OCI-LY7 (cell line): ENCODE data around the gene GPD1. TPM values are rescaled to one million over a fixed set of nuclear protein-coding genes. Genes with fewer than 3 reads are reported as not detected.
"Not testable (repeated sequence)": the region's sequence is repeated elsewhere in the genome, so short reads cannot be mapped to it uniquely, and the experiment has no call there.

Source experiments
- BruUV-seq: library from RNA; stranded (reverse); fragments of 400-500 nt; replicated peaks from 2 replicates; lab custom pipeline; 2021; lab: Mats Ljungman, UMichigan
- CTCF ChIA-PET: fragments of 300-600 bp; sonication (Branson Sonifier 250); formaldehyde crosslinking; loops from one replicate; lab custom pipeline; 2022; ENCODE audit warnings: antibody characterized with exemption; ENCODE audit not compliant: unreplicated experiment; lab: Charles Lee
- POLR2A ChIA-PET: fragments of 300-600 bp; sonication (Branson Sonifier 250); formaldehyde crosslinking; loops from one replicate; lab custom pipeline; 2022; ENCODE audit warnings: antibody characterized with exemption; lab: Charles Lee
- DNase-seq: peaks from one replicate; pipeline ENCODE4 v3.0.0-alpha.2; 2015; ENCODE audit warnings: low spot score
- H2AFZ ChIP-seq: fragments of 200-600 bp; sonication (generic), shearing (Covaris generic); 2 replicates; pipeline ENCODE4 v1.6.1; 2014; ENCODE audit warnings: mild to moderate bottlenecking, antibody characterized with exemption, low read length, moderate library complexity
- H3K27ac ChIP-seq: fragments of 200-600 bp; sonication (generic); 2 replicates; pipeline ENCODE4 v1.5.1; 2014; ENCODE audit warnings: mixed run types, low read depth, mild to moderate bottlenecking, moderate library complexity, low read length, inconsistent platforms; ENCODE audit not compliant: poor library complexity, severe bottlenecking
- H3K36me3 ChIP-seq: fragments of 200-600 bp; sonication (generic); 2 replicates; pipeline ENCODE4 v1.6.1; 2014; ENCODE audit warnings: mild to moderate bottlenecking, antibody characterized with exemption, low read length, moderate library complexity, mixed read lengths; ENCODE audit not compliant: insufficient read depth
- H3K4me1 ChIP-seq: fragments of 200-600 bp; sonication (generic); 2 replicates; pipeline ENCODE4 v1.5.1; 2014; ENCODE audit warnings: mild to moderate bottlenecking, low read length; ENCODE audit not compliant: insufficient read depth, poor library complexity, severe bottlenecking
- H3K4me2 ChIP-seq: fragments of 200-600 bp; sonication (generic); 2 replicates; pipeline ENCODE4 v1.6.1; 2014; ENCODE audit warnings: mild to moderate bottlenecking, low read length
- H3K4me3 ChIP-seq: fragments of 200-600 bp; sonication (generic); 2 replicates; pipeline ENCODE4 v1.5.1; 2014; ENCODE audit warnings: mild to moderate bottlenecking, low read depth, low read length; ENCODE audit not compliant: poor library complexity, severe bottlenecking
- H3K79me2 ChIP-seq: fragments of 200-600 bp; sonication (generic); 2 replicates; pipeline ENCODE4 v1.6.1; 2016; ENCODE audit warnings: low read depth, mild to moderate bottlenecking, low read length, moderate library complexity, mixed read lengths; ENCODE audit not compliant: insufficient read depth
- H3K9me2 ChIP-seq: fragments of 200-600 bp; sonication (generic); 2 replicates; pipeline ENCODE4 v1.6.1; 2016; ENCODE audit warnings: mild to moderate bottlenecking, low read length, mixed read lengths; ENCODE audit not compliant: insufficient read depth
- H3K9me3 ChIP-seq: fragments of 200-600 bp; sonication (generic); 2 replicates; pipeline ENCODE4 v1.6.1; 2014; ENCODE audit warnings: mild to moderate bottlenecking, mixed run types, low read length, mixed read lengths
- H4K20me1 ChIP-seq: fragments of 200-600 bp; sonication (generic); 2 replicates; pipeline ENCODE4 v1.6.1; 2014; ENCODE audit warnings: mild to moderate bottlenecking, antibody characterized with exemption, low read length, moderate library complexity, mixed read lengths; ENCODE audit not compliant: insufficient read depth
- EZH2phosphoT487 ChIP-seq: fragments of 200-600 bp; sonication (generic); IDR thresholded peaks from 2 replicates; pipeline ENCODE4 v1.6.1; 2018; ENCODE audit warnings: low read depth, borderline replicate concordance, mild to moderate bottlenecking, mixed run types, antibody characterized with exemption, low read length, moderate library complexity, mixed read lengths
- intact Hi-C: fragments of 100-400 bp; cut with micrococcal nuclease; formaldehyde crosslinking; loops from one replicate; pipeline ENCODE4 v1.10.0; 2022; ENCODE audit not compliant: unreplicated experiment
- total RNA-seq, 2 experiments: library from RNA; depleted of rRNA in 1 of 2; stranded (reverse); fragments of >200 nt in 1 of 2; shearing (Covaris generic) in 1 of 2; gene quantifications; 2 replicates each; pipeline ENCODE4 v1.2.3, GENCODE V29; 2014 to 2022
- TF ChIP-seq, protein P1 (sequence below): fragments of 200-600 bp; sonication (generic); conservative IDR thresholded peaks from 2 replicates; pipeline ENCODE4 v1.5.1; 2014; ENCODE audit warnings: mild to moderate bottlenecking, antibody characterized with exemption, low read length, moderate library complexity, mixed read lengths

The GPD1 gene
- total RNA-seq, 2 experiments from 2014 or later: 0.47 to 1.2 TPM

DNA sequence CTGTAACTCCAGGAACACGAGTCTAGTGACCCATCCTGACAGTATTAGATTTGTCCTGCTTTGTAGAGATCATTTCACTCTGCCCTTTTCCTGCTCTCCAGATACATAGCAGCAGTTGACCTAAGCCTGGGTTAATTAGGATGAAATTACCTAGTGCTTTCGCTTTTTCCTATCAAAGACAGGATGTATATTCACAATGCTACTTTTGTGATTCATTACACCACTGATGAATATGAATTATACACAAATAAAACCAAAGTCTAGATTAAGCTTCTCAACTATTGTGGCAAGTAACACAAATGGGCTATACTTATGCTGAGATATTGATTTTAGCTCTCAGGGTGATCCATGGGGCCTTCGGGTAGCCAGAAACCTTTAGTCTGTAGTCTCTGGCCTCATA, 45.5 kb downstream of the GPD1 start:
- intact Hi-C loops: no loop called here
- Histone ChIP-seq H3K9me3 (no peaks in the 10 kb centered on the region), H3K79me2 (0 out of 2 replicates have a peak, but pooled peaks cover 2% of the 10 kb centered on the region), H3K4me2 (no peak overlapping the region), H3K36me3 (peaks cover 4% of the 10 kb centered on the region; the same call in 1 of the 2 replicates), H3K9me2 (no peaks in the 10 kb centered on the region), H3K4me1 (no peaks in the 10 kb centered on the region), H3K4me3 (no peak overlapping the region), H2AFZ (no peak overlapping the region), H4K20me1 (peaks cover 2% of the 10 kb centered on the region; the same call in 1 of the 2 replicates), H3K27ac (no peak overlapping the region)
- no peak for TF ChIP-seq EZH2phosphoT487
- TF ChIP-seq, protein P1, sequence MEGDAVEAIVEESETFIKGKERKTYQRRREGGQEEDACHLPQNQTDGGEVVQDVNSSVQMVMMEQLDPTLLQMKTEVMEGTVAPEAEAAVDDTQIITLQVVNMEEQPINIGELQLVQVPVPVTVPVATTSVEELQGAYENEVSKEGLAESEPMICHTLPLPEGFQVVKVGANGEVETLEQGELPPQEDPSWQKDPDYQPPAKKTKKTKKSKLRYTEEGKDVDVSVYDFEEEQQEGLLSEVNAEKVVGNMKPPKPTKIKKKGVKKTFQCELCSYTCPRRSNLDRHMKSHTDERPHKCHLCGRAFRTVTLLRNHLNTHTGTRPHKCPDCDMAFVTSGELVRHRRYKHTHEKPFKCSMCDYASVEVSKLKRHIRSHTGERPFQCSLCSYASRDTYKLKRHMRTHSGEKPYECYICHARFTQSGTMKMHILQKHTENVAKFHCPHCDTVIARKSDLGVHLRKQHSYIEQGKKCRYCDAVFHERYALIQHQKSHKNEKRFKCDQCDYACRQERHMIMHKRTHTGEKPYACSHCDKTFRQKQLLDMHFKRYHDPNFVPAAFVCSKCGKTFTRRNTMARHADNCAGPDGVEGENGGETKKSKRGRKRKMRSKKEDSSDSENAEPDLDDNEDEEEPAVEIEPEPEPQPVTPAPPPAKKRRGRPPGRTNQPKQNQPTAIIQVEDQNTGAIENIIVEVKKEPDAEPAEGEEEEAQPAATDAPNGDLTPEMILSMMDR: no peak
- CTCF ChIA-PET: no interaction called here
- no peak for DNase-seq
- no TSS peak for BruUV-seq
- POLR2A ChIA-PET: interaction anchor here (0.6 to 1.3 kb wide), 4 partner anchors 12 to 102 kb away, joined by 3 to 7 read pairs (median 3); no protein-coding TSS in a partner anchor

DNA sequence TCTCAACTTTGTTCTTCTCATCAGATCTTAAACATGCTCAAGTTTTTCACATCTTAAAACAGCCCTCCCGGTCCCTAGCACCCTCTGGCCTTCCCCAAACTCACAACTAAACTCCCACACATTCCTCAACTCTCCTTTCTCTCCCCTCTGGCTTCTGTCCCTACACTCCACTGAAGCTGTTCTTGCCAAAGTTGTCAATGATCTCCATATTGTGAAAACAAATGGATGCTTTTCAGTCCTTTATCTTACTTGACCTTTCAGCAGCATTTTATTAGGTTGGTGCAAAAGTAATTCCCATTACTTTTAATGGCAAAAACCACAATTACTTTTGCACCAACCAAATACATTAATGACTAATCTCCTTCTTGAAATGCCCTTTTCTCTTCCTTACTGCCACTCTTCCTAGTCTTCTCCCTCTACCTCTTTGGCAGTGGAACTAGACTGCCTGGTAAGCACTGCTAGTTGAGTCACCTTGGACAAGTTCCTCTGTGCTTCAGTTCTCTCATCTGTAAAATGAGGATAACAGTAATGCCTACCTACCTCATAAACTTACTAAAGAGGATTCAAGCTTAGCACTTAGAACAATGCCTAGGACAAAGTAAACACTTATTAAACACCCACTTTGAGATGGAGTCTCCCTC, 47.4 kb downstream of the GPD1 start:
- CTCF ChIA-PET: no interaction called here
- intact Hi-C loops: no loop called here
- H4K20me1 ChIP-seq: no peaks in the 10 kb centered on the region
- H3K4me3 ChIP-seq: no peak overlapping the region
- no peak for DNase-seq
- TSS peak; percentile 41 for BruUV-seq
- H3K27ac ChIP-seq: no peak overlapping the region
- H3K4me2 ChIP-seq: no peak overlapping the region
- H3K9me2 ChIP-seq: no peaks in the 10 kb centered on the region
- POLR2A ChIA-PET: interaction anchor here (1.2 kb wide), 1 partner anchor 15 kb away, joined by 3 read pairs; no protein-coding TSS in a partner anchor
- H3K4me1 ChIP-seq: no peaks in the 10 kb centered on the region
- H2AFZ ChIP-seq: no peak overlapping the region
- H3K36me3 ChIP-seq: no peaks in the 10 kb centered on the region
- TF ChIP-seq, protein P1: no peak
- no peak for TF ChIP-seq EZH2phosphoT487
- 0 out of 2 replicates have a peak, but pooled peaks cover 7% of the 10 kb centered on the region for H3K79me2 ChIP-seq
- H3K9me3 ChIP-seq: no peaks in the 10 kb centered on the region

DNA sequence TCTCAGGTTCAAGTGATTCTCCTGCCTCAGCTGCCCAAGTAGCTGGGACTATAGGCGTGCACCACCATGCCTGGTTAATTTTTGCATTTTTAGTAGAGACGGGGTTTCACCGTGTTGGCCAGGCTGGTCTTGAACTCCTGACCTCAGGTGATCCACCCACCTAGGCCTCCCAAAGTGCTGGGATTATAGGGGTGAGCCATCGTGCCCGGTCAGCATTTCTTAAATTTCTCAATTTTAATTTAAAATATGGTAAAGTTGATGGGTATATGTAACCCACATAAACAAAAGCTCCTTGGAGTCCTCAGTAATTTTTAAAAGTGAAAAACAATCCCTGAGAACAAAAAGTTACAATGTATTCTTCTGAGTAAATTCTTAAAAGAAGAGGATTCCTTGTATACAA, 51.1 kb downstream of the GPD1 start:
- CTCF ChIA-PET, H3K9me3 ChIP-seq, H3K27ac ChIP-seq, H3K4me1 ChIP-seq, H2AFZ ChIP-seq, H3K4me2 ChIP-seq, BruUV-seq, H3K9me2 ChIP-seq, H3K4me3 ChIP-seq, intact Hi-C loops, DNase-seq, H4K20me1 ChIP-seq: not testable (repeated sequence)
- Histone ChIP-seq H3K79me2 (peaks cover 12% of the 10 kb centered on the region; the same call in 1 of the 2 replicates), H3K36me3 (peaks cover 20% of the 10 kb centered on the region)
- POLR2A ChIA-PET: interaction anchor here (0.6 to 1.7 kb wide), 4 partner anchors 12 to 186 kb away, joined by 3 to 6 read pairs (median 3); partner anchors contain the start of genes CERS5 and SMARCD1
